ENCODE measurements around the gene MAPK14.

The MAPK14 gene

GRCh38 chr6:36124881-36125280 lies 97.3 kb downstream of the MAPK14 start:
- no peak overlapping the region for H3K4me3 ChIP-seq (ENCODE audit: low read depth, low read length)
- DNase-seq (ENCODE audit: low read depth): no peak
- no peak for TF ChIP-seq CTCF (IDR thresholded peaks at IDR 0.05; ENCODE audit: low read depth, low read length, missing control alignments)

- TF ChIP-seq CTCF (IDR thresholded peaks at IDR 0.05; ENCODE audit: low read depth, low read length, missing control alignments): no peak
- no peak for DNase-seq (ENCODE audit: low read depth)
- H3K4me3 ChIP-seq (ENCODE audit: low read depth, low read length): no peak overlapping the region
Observed at GRCh38 chr6:36125575-36125974, 98.0 kb downstream of the MAPK14 start.

DNA sequence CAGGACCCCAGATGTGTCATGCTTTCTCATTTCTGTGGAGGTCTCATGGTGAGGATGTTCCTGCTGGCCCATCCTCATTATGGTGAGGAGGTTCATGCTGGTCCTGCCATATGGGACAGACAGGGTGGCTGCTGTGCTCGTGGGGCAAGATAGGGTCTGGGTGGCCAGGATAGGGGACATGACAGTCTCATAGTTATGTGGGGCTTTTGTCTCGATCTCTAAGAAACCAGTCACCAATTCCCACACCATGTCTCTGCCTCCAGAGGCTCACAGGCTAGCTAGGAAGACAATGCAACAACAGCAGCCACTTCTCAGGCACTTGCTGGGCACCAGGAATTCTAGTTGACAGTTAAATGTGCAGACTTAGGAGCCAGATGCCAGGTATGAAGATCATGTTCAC lies 98.5 kb downstream of the MAPK14 start:
- no peak for DNase-seq (ENCODE audit: low read depth)
- H3K4me3 ChIP-seq (ENCODE audit: low read depth, low read length): no peak overlapping the region
- TF ChIP-seq CTCF (IDR thresholded peaks at IDR 0.05; ENCODE audit: low read depth, low read length, missing control alignments): no peak

- no peak for DNase-seq (ENCODE audit: low read depth)
- H3K4me3 ChIP-seq (ENCODE audit: low read depth, low read length): no peak overlapping the region
- no peak for TF ChIP-seq CTCF (IDR thresholded peaks at IDR 0.05; ENCODE audit: low read depth, low read length, missing control alignments)
Observed at GRCh38 chr6:36126553-36127458, 99.2 kb downstream of the MAPK14 start.

GRCh38 chr6:36127462-36128016 lies 99.9 kb downstream of the MAPK14 start:
- no peak for DNase-seq (ENCODE audit: low read depth)
- H3K4me3 ChIP-seq (ENCODE audit: low read depth, low read length): no peak overlapping the region
- no peak for TF ChIP-seq CTCF (IDR thresholded peaks at IDR 0.05; ENCODE audit: low read depth, low read length, missing control alignments)

- no peak for TF ChIP-seq CTCF (IDR thresholded peaks at IDR 0.05; ENCODE audit: low read depth, low read length, missing control alignments)
- no peak for DNase-seq (ENCODE audit: low read depth)
- H3K4me3 ChIP-seq (ENCODE audit: low read depth, low read length): no peak overlapping the region
Observed at GRCh38 chr6:36128073-36128472, 100.5 kb downstream of the MAPK14 start.

Data from GM12864 (cell line).